Upper lobe of left lung (tissue), 6 donors: ENCODE measurements around the gene PPEF2. TPM values are rescaled to one million over a fixed set of nuclear protein-coding genes. Genes with fewer than 3 reads are reported as not detected.
A peak's percentile ranks its signal among the peaks of the same experiment; 100 is the strongest.

Experiments
- ATAC-seq, 2 donors: fragments of 200-7000 bp; cut with Tn5 transposase; one replicate each; pipeline ENCODE4 v1.9.1; 2022; ENCODE audit warnings: mild to moderate bottlenecking in 2 of 2, moderate library complexity in 2 of 2; ENCODE audit not compliant: low FRiP score in 2 of 2
- DNase-seq, 2 donors: peaks; one replicate each; pipeline ENCODE4 v3.0.0-alpha.2; 2019 to 2020
- H3K27ac ChIP-seq, 4 donors: fragments of 200-600 bp; sonication (generic); one replicate each; pipeline ENCODE4 v1.5.1; 2016 to 2019
- H3K27me3 ChIP-seq, 4 donors: fragments of 200-600 bp; sonication (generic); one replicate each; pipeline ENCODE4 v1.5.1; 2017 to 2019
- H3K36me3 ChIP-seq, 4 donors: fragments of 200-600 bp; sonication (generic); one replicate each; pipeline ENCODE4 v1.5.1; 2016 to 2019
- H3K4me1 ChIP-seq, 4 donors: fragments of 200-600 bp; sonication (generic); one replicate each; pipeline ENCODE4 v1.5.1; 2018 to 2019
- H3K4me3 ChIP-seq, 4 donors: fragments of 200-600 bp; sonication (generic); one replicate each; pipeline ENCODE4 v1.5.1; 2017 to 2019; ENCODE audit warnings: mild to moderate bottlenecking in 2 of 4, moderate library complexity in 1 of 4
- H3K9me3 ChIP-seq, 4 donors: fragments of 200-600 bp; sonication (generic); one replicate each; pipeline ENCODE4 v1.5.1; 2018 to 2019
- EP300 ChIP-seq, 4 donors: sonication (generic); formaldehyde crosslinking; IDR thresholded peaks; one replicate each; pipeline ENCODE4 v1.5.1; 2017; ENCODE audit warnings: antibody characterized with exemption in 4 of 4, control low read depth in 2 of 4
- POLR2A ChIP-seq, 4 donors: fragments of 450-650 bp; IDR thresholded peaks; one replicate each; pipeline ENCODE4 v1.5.1; 2016 to 2017; ENCODE audit warnings: antibody characterized with exemption in 4 of 4, mild to moderate bottlenecking in 2 of 4
- POLR2AphosphoS5 ChIP-seq, 2 donors: sonication (generic); formaldehyde crosslinking; IDR thresholded peaks; one replicate each; pipeline ENCODE4 v1.5.1; 2017; ENCODE audit warnings: antibody characterized with exemption in 2 of 2
- WGBS, 2 donors: methylation state at CpG; one replicate each; pipeline ENCODE4 v1.1.5; 2017 to 2018; 5-methylcytosine and 5-hydroxymethylcytosine counted together
- total RNA-seq, 6 donors: library from RNA; depleted of rRNA in 4 of 6; stranded (reverse); fragments of >200 nt in 4 of 6; gene quantifications; one replicate each; pipeline versions ENCODE4 v1.1.0 to v1.2.1, GENCODE V29; 2016 to 2021
- TF ChIP-seq, protein P1 (sequence below), 6 experiments: fragments of 450-650 bp in 4 of 6; fragments of 200-600 bp in 2 of 6; sonication (generic) in 2 of 6; IDR thresholded peaks; one replicate each; pipeline ENCODE4 v1.5.1; 2016 to 2019; ENCODE audit warnings: antibody characterized with exemption in 6 of 6
- donor health status: DM: no; HTN: no; CAD: no; lungs with moderate emphysema.
- donor health status: DM: no; HTN: yes; CAD: no; lungs with severe emphysema.

The PPEF2 gene
- total RNA-seq, 6 donors from 2014 or later, result not detected

DNA sequence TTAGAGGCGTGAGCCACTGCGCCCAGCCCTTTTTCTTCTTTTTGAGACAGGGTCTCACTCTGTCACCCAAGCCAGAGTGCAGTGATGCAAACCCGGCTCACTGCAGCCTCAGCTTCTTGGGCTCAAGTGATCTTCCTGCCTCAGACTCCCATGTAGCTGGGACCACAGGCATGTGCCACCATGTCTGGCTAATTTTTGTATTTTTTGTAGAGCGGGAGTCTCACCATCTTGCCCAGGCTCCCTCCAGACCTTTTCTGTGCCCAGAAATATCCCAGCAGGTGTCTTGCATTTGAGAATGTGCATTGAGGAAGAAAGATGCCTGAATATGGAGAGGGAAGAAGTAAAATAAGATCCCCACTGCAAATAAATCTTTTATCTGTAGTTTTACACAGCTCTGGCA, 58.7 kb downstream of the PPEF2 start:
- TF ChIP-seq POLR2AphosphoS5 (IDR thresholded peaks at IDR 0.05) (no peak), POLR2A (IDR thresholded peaks at IDR 0.05) (no peak), EP300 (IDR thresholded peaks at IDR 0.05) (no peak)
- TF ChIP-seq, protein P1, sequence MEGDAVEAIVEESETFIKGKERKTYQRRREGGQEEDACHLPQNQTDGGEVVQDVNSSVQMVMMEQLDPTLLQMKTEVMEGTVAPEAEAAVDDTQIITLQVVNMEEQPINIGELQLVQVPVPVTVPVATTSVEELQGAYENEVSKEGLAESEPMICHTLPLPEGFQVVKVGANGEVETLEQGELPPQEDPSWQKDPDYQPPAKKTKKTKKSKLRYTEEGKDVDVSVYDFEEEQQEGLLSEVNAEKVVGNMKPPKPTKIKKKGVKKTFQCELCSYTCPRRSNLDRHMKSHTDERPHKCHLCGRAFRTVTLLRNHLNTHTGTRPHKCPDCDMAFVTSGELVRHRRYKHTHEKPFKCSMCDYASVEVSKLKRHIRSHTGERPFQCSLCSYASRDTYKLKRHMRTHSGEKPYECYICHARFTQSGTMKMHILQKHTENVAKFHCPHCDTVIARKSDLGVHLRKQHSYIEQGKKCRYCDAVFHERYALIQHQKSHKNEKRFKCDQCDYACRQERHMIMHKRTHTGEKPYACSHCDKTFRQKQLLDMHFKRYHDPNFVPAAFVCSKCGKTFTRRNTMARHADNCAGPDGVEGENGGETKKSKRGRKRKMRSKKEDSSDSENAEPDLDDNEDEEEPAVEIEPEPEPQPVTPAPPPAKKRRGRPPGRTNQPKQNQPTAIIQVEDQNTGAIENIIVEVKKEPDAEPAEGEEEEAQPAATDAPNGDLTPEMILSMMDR (IDR thresholded peaks at IDR 0.05), result no peak
- no peak for DNase-seq
- ATAC-seq, result no peak
- no peaks in the 10 kb centered on the region for H3K27me3 ChIP-seq
- 93 to 98% methylated on average over 4 of the region's 4 CpGs for WGBS, 2 donors
- H3K4me3 ChIP-seq, result no peak overlapping the region
- H3K4me1 ChIP-seq, result peaks cover 0 to 16% (median 7%) of the 10 kb centered on the region in 4 donors
- H3K27ac ChIP-seq, result peak overlapping the region in 3 of 4 donors; percentile 27 to 36 (median 33)
- H3K9me3 ChIP-seq, result no peaks in the 10 kb centered on the region
- H3K36me3 ChIP-seq, result no peaks in the 10 kb centered on the region

DNA sequence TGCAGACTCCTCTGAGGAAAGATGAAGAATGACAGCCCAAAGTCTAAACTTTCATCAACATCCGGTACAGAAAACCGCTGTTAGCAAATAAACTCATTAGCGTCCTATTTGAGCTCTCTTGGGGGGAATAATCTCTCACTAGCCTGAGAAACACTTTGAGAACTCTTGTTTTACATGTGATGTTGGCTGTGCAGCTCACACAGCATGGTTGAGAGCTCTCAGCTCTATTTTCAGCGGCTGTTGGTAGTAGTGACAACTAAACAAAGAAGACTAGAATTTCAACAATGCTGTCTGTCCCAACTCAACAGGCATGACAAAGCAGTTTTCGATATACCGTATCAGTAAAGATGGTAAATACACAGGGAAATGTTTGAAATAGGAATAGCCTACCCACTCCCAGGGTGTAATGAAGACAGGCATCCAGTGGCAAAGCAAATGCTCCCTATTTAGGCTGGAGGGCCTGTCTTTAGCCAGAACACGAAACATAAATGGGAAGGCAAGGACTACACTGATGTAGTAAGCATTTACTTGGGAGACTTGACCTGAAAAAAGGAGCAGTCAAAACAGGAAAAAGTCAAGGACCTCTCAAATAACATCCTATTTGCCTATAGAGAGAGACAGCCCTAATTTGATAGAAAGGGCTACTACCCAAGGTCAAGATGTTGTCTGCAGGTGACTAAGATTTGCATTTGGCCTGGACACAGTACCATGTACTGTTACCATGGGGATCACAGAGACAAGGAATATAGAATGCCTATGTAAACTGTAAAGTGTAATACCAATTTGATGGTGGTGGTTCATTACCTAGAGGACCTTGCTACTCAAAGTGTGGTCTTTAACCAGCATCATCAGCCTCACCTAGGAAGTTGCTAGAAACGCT, 60.4 kb downstream of the PPEF2 start:
- WGBS, 2 donors, result 63 to 67% methylated on average over 8 of the region's 8 CpGs
- H3K9me3 ChIP-seq, result no peaks in the 10 kb centered on the region
- H3K4me1 ChIP-seq, result peaks cover 0 to 12% (median 0%) of the 10 kb centered on the region in 4 donors
- H3K27me3 ChIP-seq, result no peaks in the 10 kb centered on the region
- peak overlapping the region in 1 of 4 donors; percentile 18 for H3K27ac ChIP-seq
- peak in 1 of 2 donors; percentile 25 for ATAC-seq
- no peak overlapping the region for H3K4me3 ChIP-seq
- no peaks in the 10 kb centered on the region for H3K36me3 ChIP-seq
- peak in 1 of 2 donors; percentile 35 for DNase-seq
- TF ChIP-seq POLR2A (IDR thresholded peaks at IDR 0.05) (no peak), POLR2AphosphoS5 (IDR thresholded peaks at IDR 0.05) (no peak), EP300 (IDR thresholded peaks at IDR 0.05) (no peak)
- TF ChIP-seq, protein P1 (IDR thresholded peaks at IDR 0.05), result no peak

DNA sequence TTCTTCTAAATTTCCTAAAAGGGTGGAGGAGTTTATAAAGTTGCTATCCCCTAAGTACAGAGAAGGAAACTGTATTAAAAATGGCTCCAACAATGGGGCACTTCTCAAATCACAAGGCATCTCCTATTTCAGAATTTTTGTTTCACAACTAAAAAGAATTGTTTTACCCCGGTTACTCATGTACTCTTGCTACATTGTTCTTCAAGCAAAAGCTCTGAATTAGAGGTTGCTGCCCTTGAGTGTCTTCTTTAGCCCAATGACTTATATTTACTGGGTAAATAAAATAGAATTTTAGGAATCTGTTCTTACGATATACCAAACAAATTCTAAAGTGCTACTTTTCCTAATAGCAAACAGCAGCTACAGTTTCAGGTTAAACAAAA, 67.5 kb downstream of the PPEF2 start:
- Histone ChIP-seq H3K4me1 (no peaks in the 10 kb centered on the region), H3K9me3 (no peaks in the 10 kb centered on the region), H3K36me3 (no peaks in the 10 kb centered on the region), H3K27me3 (no peaks in the 10 kb centered on the region), H3K4me3 (no peak overlapping the region), H3K27ac (no peak overlapping the region)
- DNase-seq (no peak), ATAC-seq (no peak)
- 65 to 72% methylated on average over 2 of the region's 2 CpGs for WGBS, 2 donors
- TF ChIP-seq EP300 (IDR thresholded peaks at IDR 0.05) (no peak), POLR2A (IDR thresholded peaks at IDR 0.05) (no peak), POLR2AphosphoS5 (IDR thresholded peaks at IDR 0.05) (no peak)
- TF ChIP-seq, protein P1 (IDR thresholded peaks at IDR 0.05), result no peak

GRCh38 chr4:75834095-75834771, 68.0 kb downstream of the PPEF2 start:
- ATAC-seq, result no peak
- Histone ChIP-seq H3K27ac (no peak overlapping the region), H3K4me3 (no peak overlapping the region), H3K4me1 (no peaks in the 10 kb centered on the region), H3K27me3 (no peaks in the 10 kb centered on the region), H3K36me3 (no peaks in the 10 kb centered on the region), H3K9me3 (no peaks in the 10 kb centered on the region)
- WGBS, 2 donors, result 73 to 76% methylated on average over 1 of the region's 1 CpG
- DNase-seq, result no peak
- TF ChIP-seq POLR2A (IDR thresholded peaks at IDR 0.05), result no peak
- TF ChIP-seq, protein P1 (IDR thresholded peaks at IDR 0.05), result no peak
- TF ChIP-seq EP300 (IDR thresholded peaks at IDR 0.05), result no peak
- no peak for TF ChIP-seq POLR2AphosphoS5 (IDR thresholded peaks at IDR 0.05)
